GM10266 (cell line): Measurements from ENCODE around the gene TRIM40.

ENCODE experiments used
- DNase-seq: peaks from one replicate; pipeline ENCODE4 v3.0.0; 2012; ENCODE audit errors: extremely low spot score
- TF ChIP-seq, protein P1 (sequence below): IDR thresholded peaks from 2 replicates; pipeline ENCODE4 v1.5.1; 2012; ENCODE audit warnings: mild to moderate bottlenecking, low read depth; ENCODE audit not compliant: control insufficient read depth, insufficient read depth; ENCODE audit errors: missing control alignments

Gene TRIM40

DNA sequence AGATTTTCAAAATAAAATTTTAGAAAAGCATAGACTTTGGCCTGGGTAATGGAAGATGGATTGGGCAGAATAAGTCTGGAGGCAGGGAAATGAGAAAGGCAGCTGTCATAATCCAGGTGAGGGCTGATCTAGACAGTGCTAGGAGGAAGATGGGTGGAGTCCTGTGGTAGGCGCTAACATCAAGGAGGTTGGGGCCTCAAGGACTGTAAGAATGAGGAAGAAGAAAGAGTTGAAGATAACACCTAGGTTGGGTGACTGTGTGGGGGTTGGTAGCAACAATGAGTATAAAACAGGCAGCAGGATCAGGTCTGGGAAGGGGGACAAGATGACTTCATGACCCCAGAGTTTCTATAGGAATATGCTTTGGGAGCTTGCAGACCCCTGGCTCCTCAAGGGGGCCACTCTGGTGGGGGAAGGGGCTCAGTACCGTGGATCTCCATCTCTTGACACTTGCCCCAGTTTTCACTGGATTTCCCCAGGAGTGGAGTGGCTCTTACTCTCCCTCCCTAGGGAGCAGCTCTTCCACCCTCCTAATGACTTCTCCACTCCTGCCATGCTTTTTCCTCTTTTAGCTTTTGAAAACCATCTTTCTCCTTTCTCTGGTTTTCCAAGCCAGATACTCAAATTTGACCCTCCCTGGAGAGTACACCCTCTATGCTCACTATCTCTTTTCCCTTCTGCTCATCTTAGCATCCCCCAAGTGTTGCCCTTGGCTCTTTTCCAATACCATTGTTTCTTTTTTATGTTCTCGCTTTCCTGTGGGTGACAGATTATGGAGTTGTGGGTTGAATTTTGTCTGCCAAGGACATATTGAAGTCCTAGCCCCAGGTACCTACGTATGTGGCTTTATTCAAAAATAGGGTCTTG is 37.8 kb upstream of the TRIM40 start:
- TF ChIP-seq, protein P1, sequence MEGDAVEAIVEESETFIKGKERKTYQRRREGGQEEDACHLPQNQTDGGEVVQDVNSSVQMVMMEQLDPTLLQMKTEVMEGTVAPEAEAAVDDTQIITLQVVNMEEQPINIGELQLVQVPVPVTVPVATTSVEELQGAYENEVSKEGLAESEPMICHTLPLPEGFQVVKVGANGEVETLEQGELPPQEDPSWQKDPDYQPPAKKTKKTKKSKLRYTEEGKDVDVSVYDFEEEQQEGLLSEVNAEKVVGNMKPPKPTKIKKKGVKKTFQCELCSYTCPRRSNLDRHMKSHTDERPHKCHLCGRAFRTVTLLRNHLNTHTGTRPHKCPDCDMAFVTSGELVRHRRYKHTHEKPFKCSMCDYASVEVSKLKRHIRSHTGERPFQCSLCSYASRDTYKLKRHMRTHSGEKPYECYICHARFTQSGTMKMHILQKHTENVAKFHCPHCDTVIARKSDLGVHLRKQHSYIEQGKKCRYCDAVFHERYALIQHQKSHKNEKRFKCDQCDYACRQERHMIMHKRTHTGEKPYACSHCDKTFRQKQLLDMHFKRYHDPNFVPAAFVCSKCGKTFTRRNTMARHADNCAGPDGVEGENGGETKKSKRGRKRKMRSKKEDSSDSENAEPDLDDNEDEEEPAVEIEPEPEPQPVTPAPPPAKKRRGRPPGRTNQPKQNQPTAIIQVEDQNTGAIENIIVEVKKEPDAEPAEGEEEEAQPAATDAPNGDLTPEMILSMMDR = no peak
- DNase-seq = no peak

GRCh38 chr6:30100154-30100553 is 35.8 kb upstream of the TRIM40 start:
- TF ChIP-seq, protein P1 = no peak
- no peak for DNase-seq

- TF ChIP-seq, protein P1 = no peak
- DNase-seq = peak; percentile 38
Observed at GRCh38 chr6:30100585-30101443, 35.1 kb upstream of the TRIM40 start.

DNA sequence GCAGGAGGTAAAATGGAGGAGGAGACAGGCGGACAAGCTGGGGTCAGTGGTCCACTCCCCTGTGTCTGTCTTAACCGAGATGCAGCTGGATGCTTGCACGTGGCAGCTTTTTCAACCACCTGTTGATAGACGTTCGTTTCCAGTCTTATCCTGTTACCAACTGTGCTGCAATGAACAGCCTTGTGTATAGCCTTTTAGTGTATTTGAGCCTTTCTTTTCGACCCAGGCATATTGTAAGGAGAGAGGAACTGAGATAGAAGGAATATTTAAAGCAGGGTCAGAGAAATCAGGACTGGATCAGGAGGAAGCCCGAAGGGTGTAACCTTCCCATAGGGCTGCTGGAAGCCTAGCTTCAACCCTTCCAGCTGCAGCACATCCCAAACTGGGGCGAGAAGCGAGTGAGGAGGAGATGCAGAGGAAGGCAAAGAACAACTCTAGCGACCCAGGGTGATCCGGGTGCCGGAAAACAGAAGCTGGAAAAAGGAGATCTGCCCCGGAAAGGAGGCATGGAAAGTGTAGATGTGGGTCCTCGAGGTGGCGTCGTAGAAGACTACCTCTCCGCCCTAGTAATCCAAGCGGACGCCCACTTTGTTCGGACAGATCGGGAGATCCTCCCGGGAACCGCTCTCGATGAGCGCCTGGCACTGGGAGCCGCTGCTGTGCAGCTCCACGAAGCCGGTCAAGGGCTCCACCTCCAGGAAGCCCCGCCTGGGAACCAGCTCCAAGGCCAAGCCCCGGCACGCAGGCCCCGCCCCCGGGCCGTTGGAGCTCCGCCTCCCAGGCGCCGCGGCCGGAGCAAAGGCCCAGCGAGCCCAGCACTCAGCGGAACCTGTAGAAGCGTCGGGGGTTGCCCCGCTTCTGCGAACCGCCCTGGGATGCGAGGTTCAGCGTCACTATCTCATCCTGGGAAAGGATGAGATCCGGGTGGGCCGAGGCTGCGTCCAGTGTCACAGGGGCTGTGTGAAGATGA is 34.2 kb upstream of the TRIM40 start:
- TF ChIP-seq, protein P1 = no peak
- peak; percentile 87 for DNase-seq

- TF ChIP-seq, protein P1 = no peak
- DNase-seq = no peak
Observed at GRCh38 chr6:30102414-30102969, 33.4 kb upstream of the TRIM40 start.
